ENCODE data around the gene CDC42EP4. TPM values are rescaled to one million over a fixed set of nuclear protein-coding genes. Genes with fewer than 3 reads are reported as not detected.

The CDC42EP4 gene
- total RNA-seq, 2 donors from 2014 or later = 38.5 to 49.7 TPM

GRCh38 chr17:73319766-73320165, 8.0 kb upstream of the CDC42EP4 start:
- Histone ChIP-seq H3K4me1 (ENCODE audit: control insufficient read depth, insufficient read depth, low read length) (peaks cover 20% of the 10 kb centered on the region), H3K9me3 (ENCODE audit: control insufficient read depth, low read length) (no peaks in the 10 kb centered on the region), H3K4me3 (ENCODE audit: low read length) (no peak overlapping the region), H3K9ac (ENCODE audit: extremely low read depth, low read length, poor library complexity, severe bottlenecking) (no peak overlapping the region), H3K36me3 (ENCODE audit: control insufficient read depth, insufficient read depth, low read length) (no peaks in the 10 kb centered on the region), H3K27me3 (ENCODE audit: control insufficient read depth, insufficient read depth, low read length, poor library complexity, severe bottlenecking) (no peaks in the 10 kb centered on the region), H3K27ac (ENCODE audit: low read depth, low read length) (no peak overlapping the region)
- Mint-ChIP-seq H3K36me3 (ENCODE audit: low read depth) (no peaks in the 10 kb centered on the region), H3K27me3 (ENCODE audit: insufficient read depth) (peaks cover 2% of the 10 kb centered on the region), H3K4me1 (peaks cover 47% of the 10 kb centered on the region), H3K4me3 (no peak overlapping the region), H3K27ac (no peak overlapping the region), H3K9me3 (no peaks in the 10 kb centered on the region)
- WGBS, 2 experiments (ENCODE audit: insufficient coverage in 1 of 2, insufficient read length in 1 of 2) = 87 to 96% methylated on average over 3 of the region's 3 CpGs
- DNase-seq = peak; percentile 38
- TF ChIP-seq, protein P1, sequence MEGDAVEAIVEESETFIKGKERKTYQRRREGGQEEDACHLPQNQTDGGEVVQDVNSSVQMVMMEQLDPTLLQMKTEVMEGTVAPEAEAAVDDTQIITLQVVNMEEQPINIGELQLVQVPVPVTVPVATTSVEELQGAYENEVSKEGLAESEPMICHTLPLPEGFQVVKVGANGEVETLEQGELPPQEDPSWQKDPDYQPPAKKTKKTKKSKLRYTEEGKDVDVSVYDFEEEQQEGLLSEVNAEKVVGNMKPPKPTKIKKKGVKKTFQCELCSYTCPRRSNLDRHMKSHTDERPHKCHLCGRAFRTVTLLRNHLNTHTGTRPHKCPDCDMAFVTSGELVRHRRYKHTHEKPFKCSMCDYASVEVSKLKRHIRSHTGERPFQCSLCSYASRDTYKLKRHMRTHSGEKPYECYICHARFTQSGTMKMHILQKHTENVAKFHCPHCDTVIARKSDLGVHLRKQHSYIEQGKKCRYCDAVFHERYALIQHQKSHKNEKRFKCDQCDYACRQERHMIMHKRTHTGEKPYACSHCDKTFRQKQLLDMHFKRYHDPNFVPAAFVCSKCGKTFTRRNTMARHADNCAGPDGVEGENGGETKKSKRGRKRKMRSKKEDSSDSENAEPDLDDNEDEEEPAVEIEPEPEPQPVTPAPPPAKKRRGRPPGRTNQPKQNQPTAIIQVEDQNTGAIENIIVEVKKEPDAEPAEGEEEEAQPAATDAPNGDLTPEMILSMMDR (conservative IDR thresholded peaks at IDR 0.05) = no peak

DNA sequence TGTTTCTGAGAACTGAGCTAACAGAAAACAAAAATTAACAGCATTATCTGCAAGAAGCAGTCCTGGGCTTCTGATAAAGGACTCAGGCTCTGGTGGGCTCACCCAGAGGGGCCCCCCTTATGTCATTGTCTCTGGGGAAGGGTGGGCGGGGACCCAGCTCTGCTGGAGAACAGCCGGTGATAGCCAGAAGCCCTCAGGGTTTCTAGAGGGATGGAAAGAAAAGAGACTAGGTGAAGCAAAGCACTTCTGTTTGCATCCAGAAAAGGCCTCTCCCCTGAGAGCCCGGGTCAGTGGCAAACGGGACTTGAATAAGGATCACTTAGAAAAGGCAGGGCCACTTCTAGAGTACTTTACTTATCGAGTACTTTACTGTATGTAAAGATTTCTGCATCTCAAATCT, 7.0 kb upstream of the CDC42EP4 start:
- WGBS, 2 experiments (ENCODE audit: insufficient coverage in 1 of 2, insufficient read length in 1 of 2) = 45 to 68% methylated on average over 3 to 5 of the region's 5 CpGs
- no peak overlapping the region for H3K27ac Mint-ChIP-seq
- peaks cover 8% of the 10 kb centered on the region for H3K27me3 Mint-ChIP-seq (ENCODE audit: insufficient read depth)

DNA sequence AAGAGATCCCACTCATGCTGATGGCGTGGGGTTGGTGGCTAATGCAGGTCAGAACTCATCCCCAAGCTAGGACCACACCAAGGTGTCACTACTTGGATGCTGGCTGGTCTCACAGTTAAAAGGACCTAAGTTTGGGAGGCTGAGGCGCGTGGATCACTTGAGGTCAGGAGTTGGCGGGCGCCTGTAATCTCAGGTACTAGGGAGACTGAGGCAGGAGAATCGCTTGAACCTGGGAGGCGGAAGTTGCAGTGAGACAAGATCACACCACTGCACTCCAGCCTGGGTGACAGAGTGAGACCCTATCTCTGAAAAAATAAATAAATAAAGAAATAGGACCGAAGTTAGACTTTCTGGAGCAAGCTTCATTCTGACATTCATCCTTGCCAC, 6.6 kb upstream of the CDC42EP4 start:
- Histone ChIP-seq H3K4me3 (ENCODE audit: low read length) (no peak overlapping the region), H3K9ac (ENCODE audit: extremely low read depth, low read length, poor library complexity, severe bottlenecking) (no peak overlapping the region), H3K27me3 (ENCODE audit: control insufficient read depth, insufficient read depth, low read length, poor library complexity, severe bottlenecking) (no peaks in the 10 kb centered on the region), H3K27ac (ENCODE audit: low read depth, low read length) (no peak overlapping the region), H3K36me3 (ENCODE audit: control insufficient read depth, insufficient read depth, low read length) (no peaks in the 10 kb centered on the region), H3K9me3 (ENCODE audit: control insufficient read depth, low read length) (no peaks in the 10 kb centered on the region), H3K4me1 (ENCODE audit: control insufficient read depth, insufficient read depth, low read length) (peaks cover 13% of the 10 kb centered on the region)
- Mint-ChIP-seq H3K27ac (peak overlapping the region; percentile 35), H3K4me1 (peaks cover 38% of the 10 kb centered on the region), H3K36me3 (ENCODE audit: low read depth) (no peaks in the 10 kb centered on the region), H3K9me3 (no peaks in the 10 kb centered on the region), H3K4me3 (no peak overlapping the region), H3K27me3 (ENCODE audit: insufficient read depth) (peaks cover 11% of the 10 kb centered on the region)
- DNase-seq = peak; percentile 57
- TF ChIP-seq, protein P1 (conservative IDR thresholded peaks at IDR 0.05) = no peak
- WGBS, 2 experiments (ENCODE audit: insufficient coverage in 1 of 2, insufficient read length in 1 of 2) = 93 to 96% methylated on average over 7 to 8 of the region's 8 CpGs

More for the DNA sequence above, 7.0 kb upstream of the CDC42EP4 start:
- Histone ChIP-seq H3K36me3 (ENCODE audit: control insufficient read depth, insufficient read depth, low read length) (no peaks in the 10 kb centered on the region), H3K27ac (ENCODE audit: low read depth, low read length) (no peak overlapping the region), H3K9me3 (ENCODE audit: control insufficient read depth, low read length) (no peaks in the 10 kb centered on the region), H3K4me1 (ENCODE audit: control insufficient read depth, insufficient read depth, low read length) (peaks cover 16% of the 10 kb centered on the region), H3K4me3 (ENCODE audit: low read length) (no peak overlapping the region), H3K9ac (ENCODE audit: extremely low read depth, low read length, poor library complexity, severe bottlenecking) (no peak overlapping the region), H3K27me3 (ENCODE audit: control insufficient read depth, insufficient read depth, low read length, poor library complexity, severe bottlenecking) (no peaks in the 10 kb centered on the region)
- DNase-seq = peak; percentile 76
- peaks cover 40% of the 10 kb centered on the region for H3K4me1 Mint-ChIP-seq
- H3K4me3 Mint-ChIP-seq = no peak overlapping the region
- H3K9me3 Mint-ChIP-seq = no peaks in the 10 kb centered on the region
- no peaks in the 10 kb centered on the region for H3K36me3 Mint-ChIP-seq (ENCODE audit: low read depth)
- TF ChIP-seq, protein P1 (conservative IDR thresholded peaks at IDR 0.05) = no peak
